ENCODE results near the gene ERVFRD-1.

Gene ERVFRD-1, protein sequence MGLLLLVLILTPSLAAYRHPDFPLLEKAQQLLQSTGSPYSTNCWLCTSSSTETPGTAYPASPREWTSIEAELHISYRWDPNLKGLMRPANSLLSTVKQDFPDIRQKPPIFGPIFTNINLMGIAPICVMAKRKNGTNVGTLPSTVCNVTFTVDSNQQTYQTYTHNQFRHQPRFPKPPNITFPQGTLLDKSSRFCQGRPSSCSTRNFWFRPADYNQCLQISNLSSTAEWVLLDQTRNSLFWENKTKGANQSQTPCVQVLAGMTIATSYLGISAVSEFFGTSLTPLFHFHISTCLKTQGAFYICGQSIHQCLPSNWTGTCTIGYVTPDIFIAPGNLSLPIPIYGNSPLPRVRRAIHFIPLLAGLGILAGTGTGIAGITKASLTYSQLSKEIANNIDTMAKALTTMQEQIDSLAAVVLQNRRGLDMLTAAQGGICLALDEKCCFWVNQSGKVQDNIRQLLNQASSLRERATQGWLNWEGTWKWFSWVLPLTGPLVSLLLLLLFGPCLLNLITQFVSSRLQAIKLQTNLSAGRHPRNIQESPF

GRCh38 chr6:11110921-11111768 is at the start of gene ERVFRD-1:
Gene ERVFRD-1, minus strand, starts transcription at chr6:11111725. Its CDS starts 6,415 bp downstream, at chr6:11105310.
- no peak for FAIRE-seq

DNA sequence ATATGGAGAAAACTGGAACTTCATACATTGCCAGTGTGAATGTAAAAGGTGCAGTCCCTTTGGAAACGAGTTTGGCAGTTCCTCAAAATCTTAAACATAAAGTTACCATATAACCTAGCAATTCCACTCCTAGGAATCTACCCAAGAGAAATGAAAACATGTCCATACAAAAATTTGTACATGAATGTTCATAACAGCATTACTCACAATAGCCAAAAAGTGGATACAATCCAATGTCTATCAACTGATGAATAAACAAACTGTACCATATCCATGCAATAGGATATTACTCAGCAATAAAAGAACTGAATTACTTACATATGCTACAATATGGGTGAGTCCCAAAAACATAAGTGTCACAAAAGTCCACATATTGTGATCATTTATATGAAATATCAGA is 48.7 kb upstream of the ERVFRD-1 start:
- no peak for FAIRE-seq

DNA sequence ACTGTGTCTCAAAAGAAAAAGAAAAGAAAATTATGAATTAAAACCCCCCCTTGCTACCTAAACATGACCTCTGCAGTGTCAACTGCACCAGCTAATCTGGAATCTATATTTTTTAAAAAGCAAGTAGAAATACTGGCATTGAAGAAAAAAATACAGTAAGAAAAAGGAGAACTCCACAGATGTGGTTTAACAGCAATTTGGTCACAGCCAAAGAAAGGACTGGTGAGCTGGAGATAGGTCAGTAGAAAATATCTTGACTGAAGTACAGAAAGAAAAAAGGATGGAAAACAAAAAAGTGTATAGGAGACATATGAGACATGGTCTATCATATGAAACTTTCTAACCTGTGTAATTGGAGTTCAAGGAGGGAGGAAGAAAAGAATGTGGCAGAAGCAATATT is 44.1 kb upstream of the ERVFRD-1 start:
- FAIRE-seq, result no peak

DNA sequence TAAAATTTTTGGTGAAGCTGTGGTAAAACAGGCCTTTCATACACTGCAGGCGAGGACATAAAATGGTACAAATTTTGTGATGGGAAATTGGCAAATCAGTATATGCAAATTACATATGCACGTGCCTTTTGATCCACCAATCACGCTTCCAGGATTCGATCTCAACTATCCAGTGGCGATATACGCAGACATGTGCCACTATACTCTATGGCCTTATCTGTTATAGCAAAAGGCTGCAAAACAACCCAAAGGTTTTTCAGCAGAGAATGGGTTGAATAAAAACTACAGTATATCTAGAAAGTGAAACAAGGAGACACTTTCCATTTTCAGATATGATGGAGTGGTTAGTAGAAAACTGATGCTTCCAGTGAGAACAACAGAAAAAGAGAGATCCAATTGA is 41.9 kb upstream of the ERVFRD-1 start:
- FAIRE-seq, result no peak

GRCh38 chr6:11152581-11152980 is 41.1 kb upstream of the ERVFRD-1 start:
- no peak for FAIRE-seq

DNA sequence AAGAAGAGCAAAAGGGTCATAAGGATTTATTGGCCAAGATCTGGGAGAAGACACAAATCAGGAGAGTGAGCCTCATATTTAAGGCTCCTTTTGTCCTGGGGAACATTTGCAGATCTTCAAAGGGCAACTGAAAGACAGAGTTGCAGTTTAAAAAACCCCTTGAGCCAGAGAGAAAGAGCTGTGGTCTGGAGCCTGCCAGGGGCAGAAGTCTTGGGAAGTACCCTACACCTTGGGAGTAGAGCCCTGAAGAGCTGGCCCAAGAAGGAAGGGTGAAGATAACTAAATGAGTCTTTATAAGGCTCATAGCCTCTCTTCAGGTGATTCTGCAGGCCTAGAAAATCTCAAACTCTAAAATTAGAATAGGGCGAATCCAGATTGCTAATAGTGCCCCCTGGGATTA is 40.0 kb upstream of the ERVFRD-1 start:
- no peak for FAIRE-seq

GRCh38 chr6:11149551-11149950 is 38.0 kb upstream of the ERVFRD-1 start:
- no peak for FAIRE-seq

DNA sequence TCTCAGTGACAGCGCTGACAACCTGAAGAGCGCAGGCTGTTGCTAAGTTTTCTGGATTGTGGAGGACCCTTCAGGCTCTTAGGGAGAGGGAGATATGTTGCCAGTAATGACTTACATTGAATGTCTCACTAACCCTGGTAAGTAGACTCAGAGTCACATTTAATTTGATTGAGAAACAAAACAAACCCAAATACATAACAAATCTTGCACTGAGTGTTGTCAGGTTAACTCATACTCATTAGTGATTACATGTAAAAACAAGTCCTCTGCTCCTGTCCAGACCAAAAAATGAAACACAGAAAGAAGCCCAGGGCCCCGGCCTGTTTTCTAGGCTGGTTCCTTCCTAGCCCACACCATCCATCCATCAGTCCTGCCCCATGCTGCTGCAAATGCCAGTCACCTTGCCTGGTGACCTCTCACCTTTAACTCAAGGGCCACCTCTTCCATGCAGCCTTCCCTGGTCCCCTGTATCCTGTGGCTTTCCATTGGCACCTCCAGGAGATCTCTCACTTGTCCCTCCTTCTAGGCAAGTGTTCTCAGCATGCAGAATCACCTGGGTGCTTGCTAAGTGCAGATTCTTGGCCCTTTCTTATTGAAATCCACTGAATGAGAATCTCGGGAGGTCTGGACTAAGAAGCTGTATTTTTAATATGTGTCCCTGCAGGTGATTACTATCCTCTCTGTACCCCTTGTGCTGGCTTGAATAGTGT is 34.7 kb upstream of the ERVFRD-1 start:
- no peak for FAIRE-seq

- FAIRE-seq, result peak; percentile 75
These were observed 32.9 kb upstream of the ERVFRD-1 start for GRCh38 chr6:11144393-11144851.

- no peak for FAIRE-seq
These were observed 32.2 kb upstream of the ERVFRD-1 start for GRCh38 chr6:11143394-11144371.

GRCh38 chr6:11142296-11143027 is 30.9 kb upstream of the ERVFRD-1 start:
- no peak for FAIRE-seq

DNA sequence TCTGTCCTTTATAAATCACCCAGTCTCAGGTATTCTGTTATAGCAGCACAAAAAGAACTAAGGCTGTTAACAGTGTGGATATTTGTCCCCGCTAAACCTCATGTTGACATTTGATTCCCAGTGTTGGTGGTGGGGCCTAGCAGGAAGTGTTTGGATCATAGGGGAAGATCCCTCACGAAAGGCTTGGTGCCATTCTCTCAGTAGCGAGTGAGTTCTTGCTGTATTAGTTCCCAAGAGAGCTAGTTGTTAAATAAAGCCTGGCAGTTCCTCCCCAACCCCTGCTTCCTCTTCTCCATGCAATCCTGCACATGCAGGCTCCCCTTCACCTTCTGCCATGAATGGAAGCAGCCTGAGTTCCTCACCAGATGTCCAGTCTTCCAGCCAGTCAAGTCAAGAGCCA is 29.8 kb upstream of the ERVFRD-1 start:
- FAIRE-seq, result no peak

GRCh38 chr6:11140056-11140455 is 28.5 kb upstream of the ERVFRD-1 start:
- FAIRE-seq, result no peak

GRCh38 chr6:11139051-11139960 is 27.8 kb upstream of the ERVFRD-1 start:
- FAIRE-seq, result no peak

- no peak for FAIRE-seq
These were observed 25.3 kb upstream of the ERVFRD-1 start for GRCh38 chr6:11136809-11137208.

GRCh38 chr6:11133281-11133680 is 21.8 kb upstream of the ERVFRD-1 start:
- FAIRE-seq, result no peak

- FAIRE-seq, result no peak
These were observed 20.8 kb upstream of the ERVFRD-1 start for GRCh38 chr6:11132194-11132888.

DNA sequence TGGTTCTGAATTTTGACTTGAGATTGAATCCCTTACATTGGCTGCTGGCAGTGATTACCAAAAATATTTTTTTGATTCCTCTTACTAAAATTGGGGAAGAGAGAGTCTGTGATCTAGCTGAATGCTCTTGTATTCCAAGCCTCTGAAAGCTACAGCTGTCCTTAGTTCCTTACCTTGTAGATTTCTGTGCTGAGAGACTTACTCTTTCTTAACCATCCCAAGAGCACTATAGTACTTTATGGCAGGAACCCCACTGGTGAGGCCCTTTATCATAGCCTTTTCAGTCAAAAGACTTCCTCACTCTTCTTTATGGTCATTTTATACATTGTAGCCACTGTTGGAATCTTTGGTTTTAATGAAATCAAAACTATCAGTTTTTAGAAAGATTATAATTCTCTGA is 19.1 kb upstream of the ERVFRD-1 start:
- no peak for FAIRE-seq

DNA sequence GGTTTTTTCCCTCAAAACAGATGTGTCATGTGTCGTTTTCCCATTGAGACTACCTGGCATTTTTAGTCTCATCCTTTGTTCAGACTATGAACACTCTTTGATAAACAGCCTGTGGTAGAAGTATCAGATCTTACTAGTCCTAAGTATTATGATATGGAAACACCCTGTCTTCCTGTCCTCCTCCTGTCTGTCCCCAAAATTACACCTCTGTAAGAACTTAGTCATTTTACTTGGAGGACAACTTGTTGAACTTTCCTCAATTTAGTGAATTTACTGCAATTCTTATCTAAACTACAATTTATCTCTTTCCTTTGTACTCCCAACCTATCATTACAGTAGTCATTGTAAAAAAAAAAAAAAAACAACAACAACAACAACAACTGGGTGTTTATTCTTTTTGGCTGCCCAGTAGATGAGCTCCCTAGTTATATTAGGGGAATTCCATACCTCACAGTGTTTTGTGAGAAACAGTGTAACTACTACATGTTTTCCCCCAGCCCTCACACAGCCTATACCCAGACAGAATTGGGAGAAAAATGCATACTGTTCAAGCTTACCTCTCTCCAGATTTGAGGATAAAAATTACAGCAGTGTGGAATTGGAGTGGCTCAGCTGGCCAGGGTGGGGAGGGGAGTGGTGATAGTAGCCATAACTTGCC is 18.5 kb upstream of the ERVFRD-1 start:
- no peak for FAIRE-seq

Data from A204.1 (cell line).